Chondrocyte (in vitro differentiated cells): ENCODE data around the gene WFDC1. TPM values are rescaled to one million over a fixed set of nuclear protein-coding genes. Genes with fewer than 3 reads are reported as not detected.
A peak's percentile ranks its signal among the peaks of the same experiment; 100 is the strongest.

Source experiments
- DNase-seq: peaks from one replicate; pipeline ENCODE4 v3.0.0; 2021; ENCODE audit warnings: mixed read lengths, low spot score
- H3K27ac Mint-ChIP-seq: one replicate; pipeline ENCODE4 v1.8.0; 2021; ENCODE audit warnings: mild to moderate bottlenecking, moderate library complexity, mixed read lengths; ENCODE audit not compliant: unreplicated experiment
- H3K27me3 Mint-ChIP-seq: 2 replicates; pipeline ENCODE4 v1.8.0; 2021; ENCODE audit warnings: low read depth, mixed read lengths
- H3K36me3 Mint-ChIP-seq: 2 replicates; pipeline ENCODE4 v1.8.0; 2021; ENCODE audit warnings: low read depth, mixed read lengths
- H3K4me1 Mint-ChIP-seq: 2 replicates; pipeline ENCODE4 v1.8.0; 2021; ENCODE audit warnings: low read depth, mild to moderate bottlenecking, mixed read lengths
- H3K4me3 Mint-ChIP-seq: one replicate; pipeline ENCODE4 v1.8.0; 2021; ENCODE audit warnings: mild to moderate bottlenecking, moderate library complexity, mixed read lengths; ENCODE audit not compliant: unreplicated experiment
- H3K9me3 Mint-ChIP-seq: 2 replicates; pipeline ENCODE4 v1.8.0; 2021; ENCODE audit warnings: low read depth, mixed read lengths
- CTCF ChIP-seq: fragments of 200-600 bp; sonication (generic); IDR thresholded peaks from 2 replicates; pipeline ENCODE4 v1.5.0; 2021; ENCODE audit warnings: antibody characterized with exemption, mild to moderate bottlenecking, moderate library complexity
- total RNA-seq: library from RNA; stranded (reverse); gene quantifications from 3 replicates; pipeline ENCODE4 v1.2.1, GENCODE V29; 2021

The WFDC1 gene
- total RNA-seq, 1 donor from 2014 or later, result 5.6 TPM

- no peak for TF ChIP-seq CTCF
- peak; percentile 59 for DNase-seq
- Mint-ChIP-seq H3K27ac (no peak overlapping the region), H3K4me3 (no peak overlapping the region), H3K4me1 (no peaks in the 10 kb centered on the region), H3K27me3 (peaks cover 43% of the 10 kb centered on the region), H3K9me3 (no peaks in the 10 kb centered on the region), H3K36me3 (no peaks in the 10 kb centered on the region)
Observed at GRCh38 chr16:84267380-84267779, 27.3 kb upstream of the WFDC1 start.

GRCh38 chr16:84268291-84269040, 26.2 kb upstream of the WFDC1 start:
- TF ChIP-seq CTCF, result no peak
- no peaks in the 10 kb centered on the region for H3K9me3 Mint-ChIP-seq
- H3K4me1 Mint-ChIP-seq, result no peaks in the 10 kb centered on the region
- H3K27me3 Mint-ChIP-seq, result peaks cover 39% of the 10 kb centered on the region
- DNase-seq, result peak; percentile 49
- no peak overlapping the region for H3K4me3 Mint-ChIP-seq
- no peaks in the 10 kb centered on the region for H3K36me3 Mint-ChIP-seq
- no peak overlapping the region for H3K27ac Mint-ChIP-seq

GRCh38 chr16:84270071-84270470, 24.6 kb upstream of the WFDC1 start:
- H3K27me3 Mint-ChIP-seq, result peaks cover 32% of the 10 kb centered on the region
- no peak overlapping the region for H3K4me3 Mint-ChIP-seq
- no peak overlapping the region for H3K27ac Mint-ChIP-seq
- H3K36me3 Mint-ChIP-seq, result no peaks in the 10 kb centered on the region
- H3K9me3 Mint-ChIP-seq, result no peaks in the 10 kb centered on the region
- DNase-seq, result peak; percentile 59
- H3K4me1 Mint-ChIP-seq, result no peaks in the 10 kb centered on the region
- TF ChIP-seq CTCF, result no peak

- H3K4me3 Mint-ChIP-seq, result no peak overlapping the region
- peak; percentile 77 for DNase-seq
- no peaks in the 10 kb centered on the region for H3K4me1 Mint-ChIP-seq
- no peaks in the 10 kb centered on the region for H3K9me3 Mint-ChIP-seq
- peaks cover 36% of the 10 kb centered on the region for H3K27me3 Mint-ChIP-seq
- H3K36me3 Mint-ChIP-seq, result no peaks in the 10 kb centered on the region
- no peak overlapping the region for H3K27ac Mint-ChIP-seq
- no peak for TF ChIP-seq CTCF
Observed at GRCh38 chr16:84270531-84270930, 24.1 kb upstream of the WFDC1 start.

- peaks cover 38% of the 10 kb centered on the region for H3K27me3 Mint-ChIP-seq
- no peaks in the 10 kb centered on the region for H3K4me1 Mint-ChIP-seq
- no peak for TF ChIP-seq CTCF
- H3K36me3 Mint-ChIP-seq, result no peaks in the 10 kb centered on the region
- DNase-seq, result no peak
- H3K9me3 Mint-ChIP-seq, result no peaks in the 10 kb centered on the region
- no peak overlapping the region for H3K4me3 Mint-ChIP-seq
- no peak overlapping the region for H3K27ac Mint-ChIP-seq
Observed at GRCh38 chr16:84271037-84271436, 23.6 kb upstream of the WFDC1 start.
